Liver (tissue), 9 donors: ENCODE data around the gene CDC42EP1. TPM values are rescaled to one million over a fixed set of nuclear protein-coding genes. Genes with fewer than 3 reads are reported as not detected.

Experiments used
- DNase-seq: peaks from one replicate; pipeline ENCODE4 v3.0.0-alpha.2; 2017; ENCODE audit warnings: low spot score
- H3K27ac ChIP-seq, 2 donors: one replicate each; pipeline ENCODE4 v1.7.0; 2013; ENCODE audit warnings: inconsistent platforms in 2 of 2, low read length in 2 of 2, control low read depth in 1 of 2, low read depth in 1 of 2, mild to moderate bottlenecking in 1 of 2
- H3K27me3 ChIP-seq, 4 donors: one replicate each; pipeline versions ENCODE4 v1.6.1 to v1.7.0; 2013; ENCODE audit warnings: low read length in 3 of 4, inconsistent platforms in 1 of 4, mild to moderate bottlenecking in 1 of 4, moderate library complexity in 1 of 4; ENCODE audit not compliant: control insufficient read depth in 4 of 4, insufficient read depth in 4 of 4
- H3K36me3 ChIP-seq, 4 donors: one replicate each; pipeline versions ENCODE4 v1.6.1 to v1.7.0; 2013; ENCODE audit warnings: low read length in 3 of 4, mild to moderate bottlenecking in 3 of 4, low read depth in 1 of 4, moderate library complexity in 1 of 4; ENCODE audit not compliant: control insufficient read depth in 4 of 4, insufficient read depth in 3 of 4
- H3K4me1 ChIP-seq, 4 donors: one replicate each; pipeline versions ENCODE4 v1.6.1 to v1.7.0; 2013; ENCODE audit warnings: low read length in 3 of 4, mild to moderate bottlenecking in 3 of 4, moderate library complexity in 1 of 4; ENCODE audit not compliant: control insufficient read depth in 4 of 4, insufficient read depth in 4 of 4
- H3K4me3 ChIP-seq, 3 donors: one replicate each; pipeline versions ENCODE4 v1.6.1 to v1.7.0; 2013; ENCODE audit warnings: low read length in 3 of 3, control low read depth in 1 of 3, low read depth in 1 of 3, mild to moderate bottlenecking in 1 of 3
- H3K9ac ChIP-seq, 2 donors: one replicate each; pipeline ENCODE4 v1.7.0; 2013; ENCODE audit warnings: low read length in 2 of 2, mild to moderate bottlenecking in 2 of 2, moderate library complexity in 2 of 2, control low read depth in 1 of 2, low read depth in 1 of 2
- H3K9me3 ChIP-seq, 4 donors: one replicate each; pipeline versions ENCODE4 v1.6.1 to v1.7.0; 2013; ENCODE audit warnings: low read length in 3 of 4; ENCODE audit not compliant: control insufficient read depth in 4 of 4
- ATF3 ChIP-seq: IDR thresholded peaks from 2 replicates; pipeline ENCODE4 v1.6.1; 2016; ENCODE audit warnings: antibody characterized with exemption
- FOXA2 ChIP-seq: IDR thresholded peaks from 2 replicates; pipeline ENCODE4 v1.6.1; 2016; ENCODE audit warnings: antibody characterized with exemption
- HNF4A ChIP-seq, 2 donors: conservative IDR thresholded peaks; 2 replicates each; pipeline ENCODE4 v1.6.1; 2016; ENCODE audit warnings: antibody characterized with exemption in 2 of 2, mild to moderate bottlenecking in 2 of 2
- HNF4G ChIP-seq: IDR thresholded peaks from 2 replicates; pipeline ENCODE4 v1.6.1; 2016; ENCODE audit warnings: antibody characterized with exemption
- JUND ChIP-seq, 2 donors: IDR thresholded peaks; 2 replicates each; pipeline ENCODE4 v1.6.1; 2016; ENCODE audit warnings: antibody characterized with exemption in 2 of 2
- NR2F2 ChIP-seq: IDR thresholded peaks from 2 replicates; pipeline ENCODE4 v1.6.1; 2016; ENCODE audit warnings: antibody characterized with exemption
- RAD21 ChIP-seq, 2 donors: IDR thresholded peaks; 2 replicates each; pipeline ENCODE4 v1.6.1; 2016; ENCODE audit warnings: antibody characterized with exemption in 2 of 2, mild to moderate bottlenecking in 2 of 2
- REST ChIP-seq: IDR thresholded peaks from 2 replicates; pipeline ENCODE4 v1.6.1; 2016; ENCODE audit warnings: antibody characterized with exemption, mild to moderate bottlenecking
- SP1 ChIP-seq: IDR thresholded peaks from 2 replicates; pipeline ENCODE4 v1.6.1; 2018; ENCODE audit warnings: antibody characterized with exemption, mild to moderate bottlenecking
- TAF1 ChIP-seq: conservative IDR thresholded peaks from 2 replicates; pipeline ENCODE4 v1.6.1; 2016; ENCODE audit warnings: antibody characterized with exemption, mild to moderate bottlenecking
- YY1 ChIP-seq: IDR thresholded peaks from 2 replicates; pipeline ENCODE4 v1.6.1; 2016; ENCODE audit warnings: antibody characterized with exemption, mild to moderate bottlenecking
- ZBTB33 ChIP-seq: IDR thresholded peaks from 2 replicates; pipeline ENCODE4 v1.6.1; 2016; ENCODE audit warnings: antibody characterized with exemption
- WGBS: extraction: QIAGEN DNeasy Blood & Tissue Kit; methylation state at CpG from one replicate; pipeline ENCODE4 v1.1.7; 2013; 5-methylcytosine and 5-hydroxymethylcytosine counted together
- polyA plus RNA-seq, 2 donors: library from polyadenylated mRNA; stranded (reverse) in 1 of 2; unstranded in 1 of 2; fragments of 200-250 nt in 1 of 2; fragments of >200 nt in 1 of 2; fragmentation: Nextera tagmentation in 1 of 2; extraction: Ambion mirVana in 1 of 2; gene quantifications; one replicate each; pipeline versions ENCODE4 v1.2.1 to v1.2.3, GENCODE V29; 2013 to 2015
- total RNA-seq, 2 donors: library from RNA; depleted of rRNA; stranded (reverse); fragments of >200 nt; gene quantifications; one replicate each; pipeline ENCODE4 v1.2.3, GENCODE V29; 2014
- TF ChIP-seq, protein P1 (sequence below): fragments of 150-350 bp; IDR thresholded peaks from 2 replicates; pipeline ENCODE4 v1.5.1; 2017; ENCODE audit warnings: improper control_type of control experiment, low read depth, low read length; ENCODE audit not compliant: missing input control
- donor health status: healthy.
- donor health status: healthy.
- donor health status: healthy.
- donor health status: healthy.
- donor health status: healthy.

The CDC42EP1 gene
- total and polyA plus RNA-seq, 4 donors = 10.2 to 66.6 (median 31.2) TPM

DNA sequence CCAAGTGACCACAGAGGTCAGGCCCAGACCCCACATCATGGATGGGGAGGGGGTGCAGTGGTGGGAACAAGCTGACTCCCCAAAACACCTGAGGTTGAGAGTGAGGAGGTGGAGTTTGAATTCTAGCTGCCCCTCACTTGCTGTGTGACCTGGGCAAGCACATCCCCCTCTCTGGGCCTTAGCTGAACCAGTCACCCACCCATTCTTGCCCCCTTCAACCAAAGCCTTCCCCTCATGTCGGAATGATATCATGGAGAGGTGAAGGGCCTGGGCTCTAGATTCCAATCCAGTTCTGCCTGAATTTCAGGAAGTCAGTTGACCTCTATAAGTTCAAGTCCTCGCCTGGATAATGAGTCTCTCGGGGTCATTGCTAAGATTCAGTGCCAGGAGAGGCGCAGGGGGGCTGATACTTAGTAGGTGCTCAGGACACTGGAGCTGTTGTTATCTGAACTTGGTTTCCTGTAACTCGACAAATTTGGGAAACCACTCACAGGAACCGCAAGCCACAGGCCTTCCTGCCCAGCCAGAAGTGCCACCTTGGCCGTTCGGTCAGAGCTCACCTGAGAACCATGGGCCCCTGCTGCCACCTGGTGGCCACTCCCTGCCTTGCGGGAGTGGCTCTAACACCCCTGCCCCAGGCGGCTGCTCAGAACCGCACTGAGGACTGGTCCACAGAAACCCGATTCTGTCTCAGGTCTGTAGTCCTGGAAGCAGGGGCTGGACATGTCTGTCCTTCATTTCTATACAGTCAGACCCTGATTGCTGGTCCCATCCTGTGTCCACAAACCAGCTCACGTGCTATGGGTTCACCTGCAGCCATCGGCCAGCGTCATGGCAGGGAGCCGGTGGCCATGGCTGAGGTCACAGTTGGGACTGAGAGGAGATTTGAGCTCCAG is 6.9 kb downstream of the CDC42EP1 start (continued):
- TF ChIP-seq, protein P1, sequence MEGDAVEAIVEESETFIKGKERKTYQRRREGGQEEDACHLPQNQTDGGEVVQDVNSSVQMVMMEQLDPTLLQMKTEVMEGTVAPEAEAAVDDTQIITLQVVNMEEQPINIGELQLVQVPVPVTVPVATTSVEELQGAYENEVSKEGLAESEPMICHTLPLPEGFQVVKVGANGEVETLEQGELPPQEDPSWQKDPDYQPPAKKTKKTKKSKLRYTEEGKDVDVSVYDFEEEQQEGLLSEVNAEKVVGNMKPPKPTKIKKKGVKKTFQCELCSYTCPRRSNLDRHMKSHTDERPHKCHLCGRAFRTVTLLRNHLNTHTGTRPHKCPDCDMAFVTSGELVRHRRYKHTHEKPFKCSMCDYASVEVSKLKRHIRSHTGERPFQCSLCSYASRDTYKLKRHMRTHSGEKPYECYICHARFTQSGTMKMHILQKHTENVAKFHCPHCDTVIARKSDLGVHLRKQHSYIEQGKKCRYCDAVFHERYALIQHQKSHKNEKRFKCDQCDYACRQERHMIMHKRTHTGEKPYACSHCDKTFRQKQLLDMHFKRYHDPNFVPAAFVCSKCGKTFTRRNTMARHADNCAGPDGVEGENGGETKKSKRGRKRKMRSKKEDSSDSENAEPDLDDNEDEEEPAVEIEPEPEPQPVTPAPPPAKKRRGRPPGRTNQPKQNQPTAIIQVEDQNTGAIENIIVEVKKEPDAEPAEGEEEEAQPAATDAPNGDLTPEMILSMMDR = peak; percentile 98

DNA sequence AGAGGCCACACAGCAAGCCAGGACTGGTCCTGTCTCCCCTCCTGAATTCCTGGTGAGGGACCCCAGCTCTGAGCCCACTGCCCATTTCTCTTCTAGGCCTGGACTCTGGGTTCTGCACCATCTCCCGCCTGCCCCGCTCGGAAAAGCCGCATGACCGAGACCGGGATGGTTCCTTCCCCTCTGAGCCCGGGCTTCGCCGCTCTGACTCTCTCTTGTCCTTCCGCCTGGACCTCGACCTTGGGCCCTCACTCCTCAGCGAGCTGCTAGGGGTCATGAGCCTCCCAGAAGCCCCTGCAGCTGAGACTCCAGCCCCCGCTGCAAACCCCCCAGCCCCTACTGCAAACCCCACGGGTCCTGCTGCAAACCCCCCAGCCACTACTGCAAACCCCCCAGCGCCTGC is 7.7 kb downstream of the CDC42EP1 start:
- no peak for DNase-seq
- H3K27me3 ChIP-seq = no peaks in the 10 kb centered on the region
- no peak overlapping the region for H3K9ac ChIP-seq
- TF ChIP-seq ZBTB33 (no peak), RAD21 (IDR thresholded peaks at IDR 0.05) (no peak), JUND (IDR thresholded peaks at IDR 0.05) (no peak), SP1 (no peak), HNF4A (conservative IDR thresholded peaks at IDR 0.05) (no peak), NR2F2 (no peak), ATF3 (no peak), FOXA2 (no peak), REST (no peak), TAF1 (no peak), YY1 (no peak), HNF4G (no peak)
- TF ChIP-seq, protein P1 = no peak
- H3K4me1 ChIP-seq = peaks cover 26 to 81% (median 69%) of the 10 kb centered on the region in 4 donors
- H3K9me3 ChIP-seq = no peaks in the 10 kb centered on the region
- peak overlapping the region; percentile 59 to 74 for H3K27ac ChIP-seq
- H3K4me3 ChIP-seq = no peak overlapping the region
- 71% methylated on average over 15 of the region's 15 CpGs for WGBS
- H3K36me3 ChIP-seq = peaks cover 3 to 14% (median 7%) of the 10 kb centered on the region in 4 donors
